NCI-H2171 treated with DMSO at 0.1 percent for 48 hours (cell line): ENCODE results near the gene NOL4L.

Experiments
- DNase-seq: peaks from one replicate; lab custom pipeline; 2025; lab: John Stamatoyannopoulos, UW

The NOL4L gene

GRCh38 chr20:32576560-32576959, 8.6 kb downstream of the NOL4L start:
- DNase-seq: no peak

GRCh38 chr20:32575805-32576204, 9.3 kb downstream of the NOL4L start:
- DNase-seq: no peak

- DNase-seq: no peak
These were observed 9.9 kb downstream of the NOL4L start for GRCh38 chr20:32575227-32575581.

GRCh38 chr20:32574296-32575226, 10.6 kb downstream of the NOL4L start:
- DNase-seq: peak; percentile 86

- DNase-seq: no peak
These were observed 11.8 kb downstream of the NOL4L start for GRCh38 chr20:32573167-32573851.

GRCh38 chr20:32572271-32572968, 12.7 kb downstream of the NOL4L start:
- DNase-seq: no peak

GRCh38 chr20:32571566-32571965, 13.6 kb downstream of the NOL4L start:
- no peak for DNase-seq

- DNase-seq: no peak
These were observed 14.5 kb downstream of the NOL4L start for GRCh38 chr20:32570401-32571190.

GRCh38 chr20:32569380-32570305, 15.5 kb downstream of the NOL4L start:
- DNase-seq: no peak

GRCh38 chr20:32569018-32569379, 16.1 kb downstream of the NOL4L start:
- no peak for DNase-seq

GRCh38 chr20:32567384-32568178, 17.6 kb downstream of the NOL4L start:
- no peak for DNase-seq

- DNase-seq: no peak
These were observed 18.5 kb downstream of the NOL4L start for GRCh38 chr20:32566379-32567374.

- no peak for DNase-seq
These were observed 19.4 kb downstream of the NOL4L start for GRCh38 chr20:32565735-32566032.

- no peak for DNase-seq
These were observed 20.0 kb downstream of the NOL4L start for GRCh38 chr20:32564921-32565734.

- DNase-seq: no peak
These were observed 20.7 kb downstream of the NOL4L start for GRCh38 chr20:32564440-32564839.

GRCh38 chr20:32563311-32564272, 21.5 kb downstream of the NOL4L start:
- no peak for DNase-seq

- peak; percentile 62 for DNase-seq
These were observed 22.6 kb downstream of the NOL4L start for GRCh38 chr20:32562495-32562911.
